Astrocyte (in vitro differentiated cells and primary cell): Measurements from ENCODE around the gene ZNF678. TPM values are rescaled to one million over a fixed set of nuclear protein-coding genes. Genes with fewer than 3 reads are reported as not detected.
A peak's percentile ranks its signal among the peaks of the same experiment; 100 is the strongest.

Experiments used
- DNase-seq: peaks from one replicate; pipeline ENCODE4 v3.0.0-alpha.2; 2010; ENCODE audit warnings: low read depth
- FAIRE-seq: peaks from 2 replicates; lab custom pipeline; 2011; peaks lifted over from hg19 to GRCh38; lab: Jason Lieb, UNC
- H2AFZ ChIP-seq: 2 replicates; pipeline ENCODE4 v1.6.0; 2012; ENCODE audit warnings: low read depth, low read length, inconsistent platforms
- H3K27ac ChIP-seq: 2 replicates; pipeline ENCODE4 v1.5.1; 2011; ENCODE audit warnings: low read depth, low read length, inconsistent platforms
- H3K27me3 ChIP-seq: 2 replicates; pipeline ENCODE4 v1.6.0; 2011; ENCODE audit warnings: low read length, inconsistent platforms; ENCODE audit not compliant: insufficient read depth
- H3K36me3 ChIP-seq: 2 replicates; pipeline ENCODE4 v1.5.1; 2011; ENCODE audit warnings: low read length, inconsistent platforms; ENCODE audit not compliant: insufficient read depth
- H3K4me1 ChIP-seq: 2 replicates; pipeline ENCODE4 v1.5.1; 2011; ENCODE audit warnings: low read length, inconsistent platforms; ENCODE audit not compliant: insufficient read depth
- H3K4me2 ChIP-seq: 2 replicates; pipeline ENCODE4 v1.6.0; 2012; ENCODE audit warnings: low read length, inconsistent platforms
- H3K4me3 ChIP-seq: 2 replicates; pipeline ENCODE4 v1.5.1; 2011; ENCODE audit warnings: low read depth, mild to moderate bottlenecking, low read length, inconsistent platforms; ENCODE audit not compliant: insufficient read depth
- H3K79me2 ChIP-seq: 2 replicates; pipeline ENCODE4 v1.6.0; 2012; ENCODE audit warnings: mild to moderate bottlenecking, low read length, inconsistent platforms; ENCODE audit not compliant: insufficient read depth
- H3K9ac ChIP-seq: 2 replicates; pipeline ENCODE4 v1.6.0; 2012; ENCODE audit warnings: mild to moderate bottlenecking, low read length, inconsistent platforms
- H3K9me3 ChIP-seq: 2 replicates; pipeline ENCODE4 v1.5.1; 2012; ENCODE audit warnings: low read depth, mild to moderate bottlenecking, low read length, inconsistent platforms; ENCODE audit not compliant: insufficient read depth
- H4K20me1 ChIP-seq: 2 replicates; pipeline ENCODE4 v1.6.0; 2012; ENCODE audit warnings: low read length, inconsistent platforms; ENCODE audit not compliant: insufficient read depth
- H3K27ac Mint-ChIP-seq: one replicate; pipeline ENCODE4 v1.8.0; 2021; ENCODE audit warnings: mild to moderate bottlenecking, mixed read lengths; ENCODE audit not compliant: unreplicated experiment
- H3K27me3 Mint-ChIP-seq: one replicate; pipeline ENCODE4 v1.8.0; 2021; ENCODE audit warnings: low read depth, mixed read lengths; ENCODE audit not compliant: unreplicated experiment
- H3K36me3 Mint-ChIP-seq: one replicate; pipeline ENCODE4 v1.8.0; 2021; ENCODE audit warnings: low read depth, mixed read lengths; ENCODE audit not compliant: unreplicated experiment
- H3K4me1 Mint-ChIP-seq: one replicate; pipeline ENCODE4 v1.8.0; 2021; ENCODE audit warnings: low read depth, mixed read lengths; ENCODE audit not compliant: unreplicated experiment
- H3K4me3 Mint-ChIP-seq: one replicate; pipeline ENCODE4 v1.8.0; 2021; ENCODE audit warnings: mild to moderate bottlenecking, moderate library complexity, mixed read lengths; ENCODE audit not compliant: unreplicated experiment
- H3K9me3 Mint-ChIP-seq: one replicate; pipeline ENCODE4 v1.8.0; 2021; ENCODE audit warnings: mild to moderate bottlenecking, mixed read lengths; ENCODE audit not compliant: unreplicated experiment
- EZH2 ChIP-seq: IDR thresholded peaks from 2 replicates; pipeline ENCODE4 v1.6.1; 2012; ENCODE audit warnings: mild to moderate bottlenecking, low read length, inconsistent platforms; ENCODE audit not compliant: insufficient read depth
- total RNA-seq: library from RNA; stranded (reverse); gene quantifications from 2 replicates; pipeline ENCODE4 v1.2.1, GENCODE V29; 2021
- TF ChIP-seq, protein P1 (sequence below): IDR thresholded peaks from 2 replicates; pipeline ENCODE4 v1.5.1; 2011; ENCODE audit warnings: low read depth, mild to moderate bottlenecking, inconsistent platforms, low read length, moderate library complexity; ENCODE audit not compliant: insufficient read depth

ZNF678 gene
- total RNA-seq, 1 donor from 2014 or later, result 5.4 TPM

GRCh38 chr1:227540170-227541098 lies 22.9 kb upstream of the ZNF678 start:
- no peaks in the 10 kb centered on the region for H3K36me3 Mint-ChIP-seq
- Histone ChIP-seq H4K20me1 (no peaks in the 10 kb centered on the region), H3K4me1 (peaks cover 5% of the 10 kb centered on the region), H3K4me2 (no peak overlapping the region), H3K27me3 (no peaks in the 10 kb centered on the region), H3K9me3 (no peaks in the 10 kb centered on the region), H3K79me2 (no peaks in the 10 kb centered on the region), H3K27ac (no peak overlapping the region), H3K36me3 (no peaks in the 10 kb centered on the region), H3K9ac (no peak overlapping the region), H2AFZ (no peak overlapping the region), H3K4me3 (no peak overlapping the region)
- no peak overlapping the region for H3K4me3 Mint-ChIP-seq
- H3K9me3 Mint-ChIP-seq, result peaks cover 6% of the 10 kb centered on the region
- FAIRE-seq (no peak), DNase-seq (no peak)
- H3K4me1 Mint-ChIP-seq, result no peaks in the 10 kb centered on the region
- no peak overlapping the region for H3K27ac Mint-ChIP-seq
- H3K27me3 Mint-ChIP-seq, result no peaks in the 10 kb centered on the region
- no peak for TF ChIP-seq EZH2
- TF ChIP-seq, protein P1, sequence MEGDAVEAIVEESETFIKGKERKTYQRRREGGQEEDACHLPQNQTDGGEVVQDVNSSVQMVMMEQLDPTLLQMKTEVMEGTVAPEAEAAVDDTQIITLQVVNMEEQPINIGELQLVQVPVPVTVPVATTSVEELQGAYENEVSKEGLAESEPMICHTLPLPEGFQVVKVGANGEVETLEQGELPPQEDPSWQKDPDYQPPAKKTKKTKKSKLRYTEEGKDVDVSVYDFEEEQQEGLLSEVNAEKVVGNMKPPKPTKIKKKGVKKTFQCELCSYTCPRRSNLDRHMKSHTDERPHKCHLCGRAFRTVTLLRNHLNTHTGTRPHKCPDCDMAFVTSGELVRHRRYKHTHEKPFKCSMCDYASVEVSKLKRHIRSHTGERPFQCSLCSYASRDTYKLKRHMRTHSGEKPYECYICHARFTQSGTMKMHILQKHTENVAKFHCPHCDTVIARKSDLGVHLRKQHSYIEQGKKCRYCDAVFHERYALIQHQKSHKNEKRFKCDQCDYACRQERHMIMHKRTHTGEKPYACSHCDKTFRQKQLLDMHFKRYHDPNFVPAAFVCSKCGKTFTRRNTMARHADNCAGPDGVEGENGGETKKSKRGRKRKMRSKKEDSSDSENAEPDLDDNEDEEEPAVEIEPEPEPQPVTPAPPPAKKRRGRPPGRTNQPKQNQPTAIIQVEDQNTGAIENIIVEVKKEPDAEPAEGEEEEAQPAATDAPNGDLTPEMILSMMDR, result no peak

DNA sequence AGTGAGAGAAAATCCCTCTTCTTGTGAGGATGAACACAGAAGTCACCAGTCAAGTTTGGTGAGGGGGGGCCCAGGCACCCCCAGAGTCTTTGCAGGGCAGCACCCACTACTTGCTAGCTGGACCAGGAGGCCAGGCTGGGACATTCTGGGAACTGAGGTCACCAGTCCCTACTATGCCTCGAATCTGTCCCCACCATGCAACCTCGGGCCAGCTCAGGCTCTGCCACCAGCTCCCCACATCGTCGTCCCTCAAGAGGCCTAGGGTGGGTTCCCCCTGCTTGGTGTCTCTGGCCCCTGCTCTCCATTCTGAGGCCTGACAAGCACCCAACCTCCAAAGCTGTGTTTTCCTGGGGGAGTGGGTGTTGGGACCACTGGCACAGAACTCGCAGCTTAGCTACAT lies 22.2 kb upstream of the ZNF678 start:
- Histone ChIP-seq H3K9me3 (no peaks in the 10 kb centered on the region), H3K27ac (no peak overlapping the region), H3K4me2 (peak overlapping the region; percentile 90), H3K4me3 (no peak overlapping the region), H3K27me3 (no peaks in the 10 kb centered on the region), H3K36me3 (no peaks in the 10 kb centered on the region), H3K9ac (no peak overlapping the region), H2AFZ (no peak overlapping the region), H3K79me2 (no peaks in the 10 kb centered on the region), H4K20me1 (no peaks in the 10 kb centered on the region), H3K4me1 (peaks cover 5% of the 10 kb centered on the region)
- FAIRE-seq (no peak), DNase-seq (no peak)
- peak overlapping the region; percentile 43 for H3K4me3 Mint-ChIP-seq
- no peak for TF ChIP-seq EZH2
- TF ChIP-seq, protein P1, result no peak
- H3K27ac Mint-ChIP-seq, result no peak overlapping the region
- H3K4me1 Mint-ChIP-seq, result no peaks in the 10 kb centered on the region
- peaks cover 6% of the 10 kb centered on the region for H3K9me3 Mint-ChIP-seq
- H3K36me3 Mint-ChIP-seq, result no peaks in the 10 kb centered on the region
- no peaks in the 10 kb centered on the region for H3K27me3 Mint-ChIP-seq

- no peaks in the 10 kb centered on the region for H4K20me1 ChIP-seq
- no peaks in the 10 kb centered on the region for H3K36me3 ChIP-seq
- no peaks in the 10 kb centered on the region for H3K9me3 ChIP-seq
- H3K27me3 ChIP-seq, result no peaks in the 10 kb centered on the region
- H3K9ac ChIP-seq, result peak overlapping the region; percentile 74
- Mint-ChIP-seq H3K4me3 (peak overlapping the region; percentile 43), H3K27ac (no peak overlapping the region), H3K9me3 (peaks cover 6% of the 10 kb centered on the region), H3K27me3 (no peaks in the 10 kb centered on the region), H3K36me3 (no peaks in the 10 kb centered on the region), H3K4me1 (no peaks in the 10 kb centered on the region)
- H3K27ac ChIP-seq, result no peak overlapping the region
- H3K4me3 ChIP-seq, result peak overlapping the region; percentile 63
- H3K4me2 ChIP-seq, result peak overlapping the region; percentile 90
- no peaks in the 10 kb centered on the region for H3K79me2 ChIP-seq
- peak; percentile 2 for DNase-seq
- no peak for TF ChIP-seq EZH2
- TF ChIP-seq, protein P1, result no peak
- peak overlapping the region; percentile 91 for H2AFZ ChIP-seq
- FAIRE-seq, result no peak
- peaks cover 5% of the 10 kb centered on the region for H3K4me1 ChIP-seq
Measured at GRCh38 chr1:227541796-227542152, 21.6 kb upstream of the ZNF678 start.
